Urinary bladder (tissue), 4 donors: Measurements from ENCODE around the gene MAMLD1. TPM values are rescaled to one million over a fixed set of nuclear protein-coding genes. Genes with fewer than 3 reads are reported as not detected.

ENCODE experiments used
- DNase-seq: peaks from one replicate; pipeline ENCODE4 v3.0.0-alpha.2; 2015; ENCODE audit errors: extremely low spot score
- H3K27ac ChIP-seq: one replicate; pipeline ENCODE4 v1.5.1; 2013; ENCODE audit warnings: low read depth, mild to moderate bottlenecking, moderate library complexity
- H3K36me3 ChIP-seq: one replicate; pipeline ENCODE4 v1.6.1; 2013; ENCODE audit warnings: mild to moderate bottlenecking, moderate library complexity; ENCODE audit not compliant: insufficient read depth
- H3K4me1 ChIP-seq: one replicate; pipeline ENCODE4 v1.6.1; 2013; ENCODE audit warnings: mild to moderate bottlenecking, moderate library complexity; ENCODE audit not compliant: insufficient read depth
- H3K4me3 ChIP-seq: one replicate; pipeline ENCODE4 v1.5.1; 2013; ENCODE audit warnings: low read depth, low read length
- WGBS: extraction: QIAGEN DNeasy Blood & Tissue Kit; methylation state at CpG from one replicate; pipeline ENCODE4 v1.1.7; 2013; 5-methylcytosine and 5-hydroxymethylcytosine counted together
- polyA plus RNA-seq: library from polyadenylated mRNA; stranded (reverse); fragments of 200-250 nt; gene quantifications from one replicate; pipeline ENCODE4 v1.2.3, GENCODE V29; 2013
- total RNA-seq: library from RNA; depleted of rRNA; stranded (reverse); fragments of >200 nt; gene quantifications from one replicate; pipeline ENCODE4 v1.2.3, GENCODE V29; 2014
- donor health status: healthy with polysubstance abuse.
- donor health status: healthy.

The MAMLD1 gene
- total and polyA plus RNA-seq, 2 donors: 2.5 to 2.9 TPM

GRCh38 chrX:150531467-150531866 is 168.3 kb downstream of the MAMLD1 start:
- no peaks in the 10 kb centered on the region for H3K4me1 ChIP-seq
- H3K36me3 ChIP-seq: no peaks in the 10 kb centered on the region
- no peak overlapping the region for H3K27ac ChIP-seq
- WGBS: 86% methylated on average over 4 of the region's 4 CpGs
- no peak for DNase-seq
- H3K4me3 ChIP-seq: no peak overlapping the region

GRCh38 chrX:150533863-150534262 is 170.7 kb downstream of the MAMLD1 start:
- Histone ChIP-seq H3K27ac (no peak overlapping the region), H3K36me3 (no peaks in the 10 kb centered on the region), H3K4me3 (no peak overlapping the region), H3K4me1 (no peaks in the 10 kb centered on the region)
- no peak for DNase-seq
- 84% methylated on average over 3 of the region's 3 CpGs for WGBS

- 73% methylated on average over 8 of the region's 8 CpGs for WGBS
- DNase-seq: no peak
- H3K4me1 ChIP-seq: no peaks in the 10 kb centered on the region
- H3K36me3 ChIP-seq: no peaks in the 10 kb centered on the region
- H3K27ac ChIP-seq: no peak overlapping the region
- H3K4me3 ChIP-seq: no peak overlapping the region
Observed at GRCh38 chrX:150536455-150537116, 173.5 kb downstream of the MAMLD1 start.

GRCh38 chrX:150537851-150538250 is 174.7 kb downstream of the MAMLD1 start:
- Histone ChIP-seq H3K36me3 (no peaks in the 10 kb centered on the region), H3K4me3 (no peak overlapping the region), H3K4me1 (no peaks in the 10 kb centered on the region), H3K27ac (no peak overlapping the region)
- DNase-seq: no peak
- WGBS: 65% methylated on average over 6 of the region's 6 CpGs

- WGBS: 87% methylated on average over 6 of the region's 6 CpGs
- Histone ChIP-seq H3K27ac (no peak overlapping the region), H3K4me3 (no peak overlapping the region), H3K4me1 (no peaks in the 10 kb centered on the region), H3K36me3 (no peaks in the 10 kb centered on the region)
- no peak for DNase-seq
Observed at GRCh38 chrX:150540965-150541364, 177.8 kb downstream of the MAMLD1 start.

- no peaks in the 10 kb centered on the region for H3K4me1 ChIP-seq
- H3K36me3 ChIP-seq: no peaks in the 10 kb centered on the region
- WGBS: 95% methylated on average over 4 of the region's 4 CpGs
- no peak for DNase-seq
- H3K27ac ChIP-seq: no peak overlapping the region
- no peak overlapping the region for H3K4me3 ChIP-seq
Observed at GRCh38 chrX:150542846-150543229, 179.7 kb downstream of the MAMLD1 start.

GRCh38 chrX:150543230-150544155 is 180.4 kb downstream of the MAMLD1 start:
- no peak overlapping the region for H3K4me3 ChIP-seq
- H3K36me3 ChIP-seq: no peaks in the 10 kb centered on the region
- WGBS: 90% methylated on average over 13 of the region's 13 CpGs
- no peak overlapping the region for H3K27ac ChIP-seq
- H3K4me1 ChIP-seq: no peaks in the 10 kb centered on the region
- DNase-seq: no peak

GRCh38 chrX:150544222-150544787 is 181.2 kb downstream of the MAMLD1 start:
- no peak overlapping the region for H3K27ac ChIP-seq
- H3K4me3 ChIP-seq: no peak overlapping the region
- no peaks in the 10 kb centered on the region for H3K36me3 ChIP-seq
- 83% methylated on average over 11 of the region's 11 CpGs for WGBS
- H3K4me1 ChIP-seq: no peaks in the 10 kb centered on the region
- no peak for DNase-seq

- H3K36me3 ChIP-seq: no peaks in the 10 kb centered on the region
- H3K27ac ChIP-seq: no peak overlapping the region
- 82% methylated on average over 8 of the region's 8 CpGs for WGBS
Observed at GRCh38 chrX:150544835-150545770, 182.0 kb downstream of the MAMLD1 start.

GRCh38 chrX:150546711-150547153 is 183.6 kb downstream of the MAMLD1 start:
- 49% methylated on average over 9 of the region's 9 CpGs for WGBS
- no peak for DNase-seq

More at GRCh38 chrX:150544835-150545770, 182.0 kb downstream of the MAMLD1 start:
- Histone ChIP-seq H3K4me3 (no peak overlapping the region), H3K4me1 (no peaks in the 10 kb centered on the region)
- no peak for DNase-seq

GRCh38 chrX:150547375-150548115 is 184.4 kb downstream of the MAMLD1 start:
- DNase-seq: no peak
- WGBS: 6% methylated on average over 54 of the region's 54 CpGs
- Histone ChIP-seq H3K4me3 (no peak overlapping the region), H3K4me1 (no peaks in the 10 kb centered on the region), H3K36me3 (no peaks in the 10 kb centered on the region), H3K27ac (no peak overlapping the region)

More at GRCh38 chrX:150546711-150547153, 183.6 kb downstream of the MAMLD1 start:
- Histone ChIP-seq H3K27ac (no peak overlapping the region), H3K4me3 (no peak overlapping the region), H3K36me3 (no peaks in the 10 kb centered on the region), H3K4me1 (no peaks in the 10 kb centered on the region)

GRCh38 chrX:150548251-150548650 is 185.1 kb downstream of the MAMLD1 start:
- 88% methylated on average over 4 of the region's 4 CpGs for WGBS
- no peaks in the 10 kb centered on the region for H3K36me3 ChIP-seq
- DNase-seq: no peak
- no peaks in the 10 kb centered on the region for H3K4me1 ChIP-seq
- H3K27ac ChIP-seq: no peak overlapping the region
- H3K4me3 ChIP-seq: no peak overlapping the region
